ENCODE data around the gene ZNF425. TPM values are rescaled to one million over a fixed set of nuclear protein-coding genes. Genes with fewer than 3 reads are reported as not detected.
"Not testable (repeated sequence)": the region's sequence is repeated elsewhere in the genome, so short reads cannot be mapped to it uniquely, and the experiment has no call there.

ZNF425 gene
- total RNA-seq, 2 donors from 2014 or later: 1.2 to 1.9 TPM

DNA sequence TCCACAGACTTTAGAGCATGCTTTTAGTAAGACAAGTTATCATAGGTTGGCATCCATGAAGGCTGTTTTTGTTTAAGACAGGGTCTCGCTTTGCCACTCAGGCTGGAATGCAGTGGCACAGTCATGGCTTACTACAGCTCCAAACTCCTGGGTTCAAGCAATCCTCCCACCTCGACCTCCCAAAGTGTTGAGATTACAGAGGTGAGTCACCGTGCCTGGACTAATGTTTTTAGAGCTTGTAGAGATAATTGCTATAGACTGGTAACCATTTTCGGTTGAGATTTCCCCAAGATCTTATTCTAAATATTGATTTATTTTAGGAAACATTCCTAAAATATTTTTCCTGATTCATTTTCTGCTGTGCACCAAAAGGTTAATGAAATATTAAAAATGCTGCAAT, 15.8 kb upstream of the ZNF425 start:
- ATAC-seq (no peak), DNase-seq (no peak)
- intact Hi-C loops (cut with DNase I, micrococcal nuclease): no loop called here

DNA sequence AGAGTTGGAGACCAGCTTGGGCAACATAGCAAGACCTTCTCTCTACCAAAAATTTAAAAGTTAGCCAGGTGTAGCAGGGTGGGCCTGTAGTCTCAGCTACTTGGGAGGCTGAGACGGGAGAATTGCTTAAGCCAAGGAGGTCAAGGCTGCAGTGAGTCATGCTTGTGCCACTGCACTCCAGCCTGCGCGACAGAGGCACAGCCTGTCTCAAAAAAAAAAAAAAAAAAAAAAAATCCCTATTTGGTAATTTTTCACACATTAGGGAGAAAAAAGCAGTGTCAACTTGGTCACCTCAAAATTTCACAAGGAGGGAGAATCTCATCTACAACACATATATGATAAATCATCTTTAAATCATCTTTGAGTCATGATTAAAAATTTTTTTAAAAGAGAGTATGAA, 14.7 kb upstream of the ZNF425 start:
- DNase-seq (no peak), ATAC-seq (no peak)
- intact Hi-C loops (cut with DNase I, micrococcal nuclease): no loop called here

DNA sequence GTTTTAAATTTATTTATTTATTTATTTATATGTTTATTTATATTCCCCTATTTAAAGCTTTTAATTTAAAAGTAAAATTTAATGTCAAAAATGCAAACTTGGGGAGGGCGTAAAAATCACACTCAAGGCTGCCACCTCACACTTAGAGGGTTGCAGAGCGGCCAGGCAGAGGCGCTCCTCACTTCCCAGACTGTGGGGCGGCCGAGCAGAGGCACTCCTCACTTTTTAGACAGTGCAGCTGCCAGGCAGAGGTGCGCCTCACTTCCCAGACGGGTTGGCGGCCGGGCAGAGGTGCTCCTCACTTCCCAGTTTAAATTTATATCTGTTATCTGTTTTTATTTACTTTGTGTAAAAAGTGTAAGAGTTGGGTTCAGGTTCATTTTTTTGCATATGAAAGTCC, 10.0 kb upstream of the ZNF425 start:
- no peak for ATAC-seq
- no peak for DNase-seq
- intact Hi-C loops (cut with DNase I, micrococcal nuclease): no loop called here

DNA sequence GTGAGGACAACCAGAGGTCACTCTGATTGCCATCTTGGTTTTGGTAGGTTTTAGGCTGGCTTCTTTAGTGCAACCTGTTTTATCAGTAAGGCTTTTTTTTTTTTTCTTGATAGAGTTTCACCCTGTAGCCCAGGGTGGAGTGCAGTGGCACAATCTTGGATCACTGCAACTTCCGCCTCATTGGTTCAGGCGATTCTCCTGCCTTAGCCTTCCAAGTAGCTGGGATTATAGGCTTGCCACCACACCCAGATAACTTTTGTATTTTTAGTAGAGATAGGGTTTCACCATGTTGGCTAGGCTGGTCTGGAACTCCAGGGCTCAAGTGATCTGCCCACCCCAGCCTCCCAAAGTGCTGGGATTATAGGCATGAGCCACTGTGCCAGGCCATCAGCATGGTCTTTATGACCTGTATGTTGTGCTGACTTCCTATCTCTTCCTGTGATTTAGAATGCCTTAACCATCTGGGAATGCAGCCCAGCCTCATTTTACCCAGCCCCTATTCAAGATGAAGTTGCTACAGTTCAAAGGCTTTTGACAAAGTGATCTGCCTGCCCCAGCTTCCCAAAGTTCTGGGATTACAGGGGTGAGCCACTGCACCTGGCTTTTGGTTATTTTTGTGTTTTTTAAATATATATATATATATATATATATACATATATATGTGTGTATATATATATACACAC, 7.0 kb upstream of the ZNF425 start:
- intact Hi-C loops (cut with DNase I, micrococcal nuclease): no loop called here
- no peak for ATAC-seq
- DNase-seq: no peak

DNA sequence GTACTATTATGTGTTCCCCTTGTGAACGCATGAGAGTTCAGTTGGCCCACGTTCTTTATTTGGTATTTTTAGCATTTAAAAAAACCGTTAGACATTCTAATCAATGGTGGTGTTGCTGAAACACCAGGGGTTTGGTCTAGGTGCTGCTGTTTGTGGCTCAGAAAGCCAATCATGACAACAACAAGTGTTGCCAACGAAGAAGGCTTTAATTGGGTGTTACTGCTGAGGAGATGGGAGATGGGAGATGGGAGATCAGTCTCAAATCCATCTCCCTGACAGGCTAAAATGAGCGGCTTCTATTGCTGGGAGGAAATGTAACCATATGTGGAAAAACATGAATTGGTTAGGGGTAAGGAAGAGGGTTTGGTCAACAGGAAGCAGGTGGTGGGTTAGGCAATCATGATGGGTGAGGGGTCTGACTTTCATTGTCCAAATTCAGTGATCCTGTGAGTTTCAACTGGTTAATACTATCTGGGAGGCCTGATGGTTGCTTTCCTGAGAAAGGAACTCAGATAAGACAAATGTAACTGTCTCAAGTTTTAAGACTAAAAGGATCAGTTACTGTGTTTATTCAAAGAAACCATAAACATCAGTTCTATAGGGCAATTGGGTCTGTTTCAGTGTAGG, 4.6 kb upstream of the ZNF425 start:
- ATAC-seq: no peak
- DNase-seq: no peak
- intact Hi-C loops (cut with DNase I, micrococcal nuclease): no loop called here

DNA sequence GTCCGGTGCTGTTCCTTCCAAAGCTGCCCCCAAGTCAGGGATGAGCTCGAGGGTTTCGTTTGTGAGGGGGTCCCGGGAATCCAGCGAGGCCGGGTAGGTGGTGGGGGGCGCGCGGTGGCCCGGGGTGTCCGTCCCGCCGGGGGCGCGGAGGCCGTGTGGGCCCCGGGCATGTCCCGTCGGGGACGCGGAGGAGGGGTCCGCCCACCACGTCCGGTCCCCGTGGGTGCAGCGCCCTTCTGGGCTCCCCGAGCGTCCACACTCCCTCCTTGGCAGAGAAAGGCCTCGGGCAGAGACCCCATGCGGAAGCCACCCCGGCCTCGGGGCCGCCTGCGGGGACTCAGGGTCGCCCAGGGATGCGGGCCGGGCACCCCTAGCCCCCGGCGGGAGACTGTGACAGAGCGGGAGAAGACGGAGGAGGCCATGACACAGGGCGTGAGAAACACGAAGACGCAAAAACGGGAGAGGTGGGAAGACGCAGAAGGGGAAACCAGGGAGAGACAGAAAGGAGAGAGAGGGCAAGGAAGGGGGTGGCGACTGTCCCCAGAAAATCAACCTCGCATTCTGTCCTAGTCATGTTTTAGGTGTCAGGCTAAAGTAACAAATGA, 640 bp upstream of the ZNF425 start:
- DNase-seq (peak; percentile 42 to 71), ATAC-seq (peak; percentile 51)
- intact Hi-C loops (cut with DNase I, micrococcal nuclease): no loop called here

DNA sequence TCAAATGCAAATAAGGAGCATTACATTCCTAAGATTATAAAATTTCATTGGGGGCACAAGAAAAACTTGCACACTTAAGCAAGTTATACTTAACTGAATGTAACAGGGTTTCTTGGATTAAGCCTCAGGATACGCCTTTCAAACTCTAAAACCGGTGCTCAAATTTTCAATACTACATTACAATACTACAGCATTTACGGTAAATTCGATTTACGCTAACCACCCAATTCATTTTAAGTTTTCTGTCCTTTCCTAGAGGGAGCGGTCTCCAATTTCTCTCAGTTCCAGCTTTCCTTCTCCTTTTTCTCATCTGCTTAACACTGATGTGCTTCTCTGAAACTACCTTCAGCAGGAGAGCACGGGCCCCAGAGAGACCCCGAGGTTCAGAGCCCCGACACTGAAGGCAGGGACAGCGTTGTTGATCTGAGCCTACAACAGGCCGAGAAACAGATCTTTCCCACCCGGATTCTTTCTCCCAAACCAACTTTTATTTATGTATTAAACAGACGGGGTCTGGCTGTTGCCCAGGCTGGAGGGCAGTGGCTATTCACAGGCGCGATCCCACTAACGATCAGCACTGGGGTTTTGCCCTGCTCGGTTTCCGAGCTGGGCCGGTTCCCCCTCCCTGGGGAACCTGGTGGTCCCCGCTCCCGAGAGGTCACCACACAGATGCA, 798 bp downstream of the ZNF425 start:
- no peak for ATAC-seq
- DNase-seq: no peak
- intact Hi-C loops (cut with DNase I, micrococcal nuclease): no loop called here

DNA sequence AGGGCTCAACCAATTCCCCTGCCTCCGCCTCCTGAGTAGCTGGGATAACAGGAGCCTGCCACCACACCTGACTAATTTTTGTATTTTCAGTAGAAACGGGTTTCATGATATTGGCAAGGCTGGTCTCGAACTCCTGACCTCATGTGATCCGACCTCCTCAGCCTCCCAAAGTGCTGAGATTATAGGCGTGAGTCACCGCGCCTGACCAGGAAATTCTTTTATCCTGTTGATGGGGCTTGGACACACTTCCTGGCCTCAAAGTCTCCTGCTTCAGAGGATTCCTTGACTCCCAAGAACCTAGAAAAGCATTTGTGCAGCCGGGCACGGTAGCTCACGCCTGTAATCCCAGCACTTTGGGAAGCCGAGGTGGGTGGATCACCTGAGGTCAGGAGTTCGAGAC, 16.2 kb downstream of the ZNF425 start:
- DNase-seq: no peak
- no peak for ATAC-seq
- intact Hi-C loops (cut with DNase I, micrococcal nuclease): no loop called here

DNA sequence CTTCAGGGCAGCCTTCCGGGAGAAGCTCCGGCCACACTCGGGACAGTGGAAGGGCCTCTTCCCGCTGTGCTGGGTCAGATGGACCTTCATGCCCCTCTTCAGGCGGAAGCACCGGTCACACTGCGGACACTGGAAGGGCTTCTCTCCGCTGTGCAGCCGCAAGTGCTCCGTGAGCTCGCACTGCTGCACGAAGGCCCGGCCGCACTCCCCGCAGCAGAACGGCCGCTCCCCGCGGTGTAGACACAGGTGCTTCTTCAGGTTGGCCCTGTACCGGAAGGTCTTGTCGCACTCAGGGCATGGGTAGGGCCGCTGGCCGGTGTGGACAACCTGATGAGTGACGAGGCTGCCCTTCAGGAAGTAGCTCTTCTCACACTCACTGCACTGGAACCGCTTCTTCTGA, 21.4 kb downstream of the ZNF425 start:
- intact Hi-C loops (cut with DNase I, micrococcal nuclease): no loop called here
- ATAC-seq (no peak), DNase-seq (no peak)

DNA sequence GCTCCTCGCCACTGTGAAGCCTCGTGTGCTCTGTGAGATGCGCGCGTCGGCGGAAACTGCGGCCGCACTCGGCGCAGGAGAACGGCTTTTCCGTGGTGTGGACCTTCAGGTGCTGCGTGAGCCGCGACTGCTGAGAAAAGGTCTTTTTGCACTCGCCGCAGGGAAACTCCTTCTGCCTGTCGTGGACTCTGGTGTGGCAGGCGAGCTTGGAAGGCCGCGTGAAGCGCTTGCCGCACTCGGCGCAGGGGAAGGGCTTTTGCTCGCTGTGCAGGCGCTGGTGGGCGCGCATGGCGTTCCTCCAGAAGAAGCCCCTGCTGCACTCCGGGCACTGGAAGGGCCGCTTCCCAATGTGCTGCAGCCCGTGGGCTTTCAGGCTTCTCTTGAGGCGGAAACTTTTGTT, 21.9 kb downstream of the ZNF425 start:
- no peak for ATAC-seq
- DNase-seq: no peak
- intact Hi-C loops (cut with DNase I, micrococcal nuclease): no loop called here

DNA sequence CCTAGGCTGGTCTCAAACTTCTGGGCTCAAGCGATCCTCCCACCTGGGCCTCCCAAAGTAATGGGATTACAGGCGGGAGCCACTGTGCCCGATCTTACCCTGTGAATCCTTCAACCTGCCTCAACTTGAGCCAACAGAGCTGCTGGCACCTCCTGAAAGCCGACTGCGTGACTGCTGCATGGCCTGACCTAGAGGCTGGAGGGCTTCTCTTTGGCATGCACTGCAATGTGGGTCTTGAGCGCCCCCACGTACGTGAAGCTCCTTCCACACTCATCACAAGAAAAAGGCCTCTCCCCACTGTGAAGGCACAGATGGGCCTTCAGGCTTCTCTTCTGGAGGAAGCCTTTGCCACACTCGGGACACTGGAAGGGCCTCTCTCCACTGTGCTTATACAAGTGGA, 22.7 kb downstream of the ZNF425 start:
- no peak for ATAC-seq
- intact Hi-C loops (cut with DNase I, micrococcal nuclease): no loop called here
- DNase-seq: no peak

DNA sequence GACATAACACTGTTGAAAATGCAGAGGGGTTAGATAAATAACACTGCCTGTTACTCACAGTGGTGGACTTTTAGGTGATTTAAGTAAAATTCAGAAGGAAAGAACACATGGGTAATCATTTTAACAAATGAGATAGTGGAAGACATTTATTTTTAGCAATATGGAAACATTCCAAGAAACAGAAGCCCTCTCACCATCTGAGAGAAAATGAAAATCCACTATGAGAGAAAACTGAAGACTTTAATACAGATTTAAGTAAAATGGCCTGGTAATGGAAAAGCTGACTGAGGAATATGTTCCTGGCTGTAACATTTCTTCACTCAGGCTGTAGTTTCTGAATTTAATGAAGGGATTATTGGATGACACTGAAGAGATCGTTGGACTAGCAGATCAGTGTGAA, 23.5 kb downstream of the ZNF425 start:
- intact Hi-C loops (cut with DNase I, micrococcal nuclease): no loop called here
- DNase-seq (no peak), ATAC-seq (no peak)

DNA sequence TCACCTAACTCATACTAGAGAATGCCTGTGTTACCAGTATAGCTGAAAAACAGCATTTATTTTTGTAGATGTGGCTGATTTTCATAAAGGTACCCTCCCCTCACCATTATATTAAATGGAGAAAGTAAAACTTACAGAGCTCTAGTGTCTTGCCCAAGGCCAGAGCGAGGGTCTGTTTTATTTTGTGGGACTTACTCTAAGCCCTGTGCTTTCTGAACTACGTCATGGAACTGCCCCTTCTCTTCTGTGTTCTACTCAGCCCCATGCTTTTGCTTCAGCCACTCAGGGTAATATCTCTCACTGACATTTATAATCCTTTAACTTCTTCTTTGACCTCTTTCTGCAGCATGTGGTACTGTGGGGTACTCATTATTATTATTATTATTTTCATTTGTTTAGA, 25.3 kb downstream of the ZNF425 start:
- no peak for ATAC-seq
- no peak for DNase-seq
- intact Hi-C loops (cut with DNase I, micrococcal nuclease): no loop called here

DNA sequence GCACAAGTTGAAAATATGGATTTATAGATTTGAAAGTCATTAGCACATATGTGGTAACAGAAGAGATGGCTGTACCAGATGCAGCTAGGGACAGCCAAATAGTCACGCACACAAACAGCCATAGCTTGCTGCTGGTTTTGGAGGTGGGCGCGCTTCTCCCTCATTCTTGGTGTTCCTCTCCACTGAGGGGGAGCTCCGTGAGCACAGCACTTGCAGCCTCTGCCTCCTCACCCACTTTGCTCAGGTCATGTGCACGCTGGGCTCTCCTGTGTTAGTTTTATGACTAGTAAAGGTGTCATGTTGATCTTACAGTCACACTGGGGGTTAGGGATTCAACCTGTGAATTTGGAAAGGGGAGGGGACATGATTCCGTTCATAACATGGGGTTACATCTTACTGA, 27.1 kb downstream of the ZNF425 start:
- intact Hi-C loops (cut with DNase I, micrococcal nuclease): loop anchor here in 1 of 2 donors (10.0 kb wide), 1 partner anchor 94 kb away; no protein-coding TSS in a partner anchor
- ATAC-seq (no peak), DNase-seq (no peak)

DNA sequence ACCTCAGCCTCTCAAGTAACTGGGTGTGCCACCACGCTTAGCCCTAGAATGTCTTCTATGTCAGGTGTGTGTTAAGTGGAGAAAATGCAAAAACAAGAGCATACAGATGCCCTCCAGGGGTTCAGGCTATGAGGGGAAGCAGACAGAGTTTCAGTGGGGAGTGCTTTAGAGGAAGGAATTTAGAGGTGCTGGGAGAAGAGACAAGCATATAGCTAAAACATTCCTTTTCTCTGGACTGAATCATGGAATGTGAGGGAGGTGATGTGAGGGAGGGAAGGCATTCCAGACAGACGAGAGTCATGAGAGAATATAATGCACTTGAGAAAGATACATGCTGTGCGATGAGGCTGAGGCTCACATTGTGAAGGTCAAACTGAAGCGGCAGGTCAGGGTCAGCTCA, 29.0 kb downstream of the ZNF425 start:
- no peak for DNase-seq
- intact Hi-C loops (cut with DNase I, micrococcal nuclease): loop anchor here in 1 of 2 donors (10.0 kb wide), 1 partner anchor 92 kb away; no protein-coding TSS in a partner anchor
- ATAC-seq: no peak

DNA sequence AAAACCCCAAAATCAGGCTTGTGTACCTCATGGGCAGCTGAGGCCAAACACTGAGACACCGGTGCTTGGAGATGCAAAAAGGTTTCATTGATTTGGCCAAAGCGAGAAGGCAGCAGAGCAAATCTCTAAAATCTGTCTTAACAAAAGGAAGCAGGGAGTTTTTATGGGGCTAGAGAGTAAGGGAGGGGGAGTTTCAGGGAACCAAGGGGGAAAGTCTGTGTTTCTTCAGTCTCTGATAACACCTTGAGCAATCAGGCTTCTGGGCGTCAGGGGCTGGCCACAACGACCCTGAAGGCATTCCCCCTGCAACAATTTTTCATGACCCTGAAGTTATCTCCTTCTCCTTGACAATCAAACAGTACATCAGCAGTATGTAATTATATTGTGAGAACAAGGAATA, 32.9 kb downstream of the ZNF425 start:
- intact Hi-C loops (cut with DNase I, micrococcal nuclease): loop anchor here in 1 of 2 donors (10.0 kb wide), 1 partner anchor 88 kb away; no protein-coding TSS in a partner anchor
- DNase-seq (no peak), ATAC-seq (no peak)

DNA sequence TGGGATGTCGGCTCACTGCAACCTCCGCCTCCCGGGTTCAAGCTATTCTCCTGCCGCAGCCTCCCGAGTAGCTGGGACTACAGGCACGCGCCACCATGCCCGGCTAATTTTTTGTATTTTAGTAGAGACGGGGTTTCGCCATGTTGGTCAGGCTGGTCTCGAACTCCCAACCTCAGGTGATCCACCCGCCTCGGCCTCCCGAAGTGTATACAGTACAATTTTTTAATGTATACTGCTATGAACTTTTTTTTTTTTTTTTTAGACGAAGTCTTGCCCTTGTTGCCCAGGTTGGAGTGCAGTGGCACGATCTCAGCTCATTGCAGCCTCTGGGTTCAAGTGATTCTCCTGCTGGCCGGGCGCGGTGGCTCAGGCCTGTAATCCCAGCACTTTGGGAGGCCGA, 33.9 kb downstream of the ZNF425 start:
- ATAC-seq: not testable (repeated sequence)
- intact Hi-C loops (cut with DNase I, micrococcal nuclease): loop anchor here in 1 of 2 donors (10.0 kb wide), 1 partner anchor 87 kb away; no protein-coding TSS in a partner anchor
- peak in 1 of 2 donors; percentile 11 for DNase-seq

DNA sequence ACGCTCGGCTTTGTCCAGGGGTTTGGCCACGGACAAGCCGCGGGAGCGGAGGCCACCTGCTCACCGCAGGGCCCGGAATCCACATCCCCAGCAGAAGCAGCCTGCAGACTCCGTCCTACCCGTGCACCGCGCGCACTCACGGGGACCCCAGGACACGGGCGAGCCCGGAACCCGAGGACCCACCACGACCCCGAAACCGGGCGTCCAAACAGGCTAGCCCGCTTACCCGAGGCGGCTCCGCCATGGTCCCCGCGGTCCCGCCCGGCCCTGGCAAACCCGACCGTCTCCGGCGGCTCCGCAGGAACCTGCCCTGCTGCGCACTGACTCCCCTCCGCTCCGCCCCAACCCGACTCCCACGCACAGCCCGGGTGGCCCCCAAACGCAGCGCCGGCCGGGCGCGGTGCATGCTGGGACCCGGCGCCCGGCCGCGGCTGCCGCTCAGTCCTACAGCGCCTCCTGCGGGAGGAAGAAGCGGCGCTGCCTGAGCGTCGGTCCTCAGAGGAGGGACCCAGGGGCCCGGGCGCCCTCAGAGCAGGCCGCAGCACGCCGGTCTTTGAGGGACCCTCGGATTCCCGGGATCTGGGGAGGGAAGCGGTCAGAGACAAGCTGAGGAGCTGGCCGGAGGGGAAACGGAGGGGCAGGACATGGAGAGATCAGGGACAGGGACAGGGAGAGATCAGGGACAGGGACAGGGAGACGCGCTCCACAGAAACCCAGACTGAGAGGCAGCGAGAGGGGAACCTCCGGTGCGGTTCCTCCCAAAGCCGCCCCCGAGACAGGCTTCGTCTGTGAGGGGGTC, 35.5 kb downstream of the ZNF425 start, which contains the start of gene ZNF786:
Gene ZNF786, minus strand, starts transcription at position 322 of the 799 bp plus-strand sequence. Its CDS starts 78 bp downstream, at position 244.
- peak; percentile 91 for ATAC-seq
- peak; percentile 84 to 87 for DNase-seq
- intact Hi-C loops (cut with DNase I, micrococcal nuclease): loop anchor here in 1 of 2 donors (10.0 kb wide), 1 partner anchor 86 kb away; no protein-coding TSS in a partner anchor

DNA sequence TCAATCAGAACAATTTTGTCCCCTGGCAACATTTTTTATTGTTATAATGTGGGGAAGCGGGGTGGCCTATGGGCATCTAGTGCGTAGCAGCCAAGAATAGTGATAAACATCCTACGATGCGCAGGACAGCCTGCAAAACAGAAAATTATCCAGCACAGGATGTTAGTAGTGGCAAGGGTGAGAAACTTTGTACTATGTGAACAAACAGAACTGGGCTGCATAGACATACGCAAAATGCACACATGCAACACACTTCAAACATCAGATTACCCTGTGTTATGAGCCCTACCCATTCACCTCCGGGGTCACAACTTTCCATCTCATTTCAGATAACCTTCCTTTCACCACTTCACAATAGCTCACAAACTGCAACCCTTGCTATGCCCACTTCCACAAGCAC, 38.7 kb downstream of the ZNF425 start:
- no peak for ATAC-seq
- DNase-seq: no peak
- intact Hi-C loops (cut with DNase I, micrococcal nuclease): no loop called here

Data from left colon (tissue), 2 donors.